Measurements from ENCODE around the gene CCDC138.

CCDC138 gene

DNA sequence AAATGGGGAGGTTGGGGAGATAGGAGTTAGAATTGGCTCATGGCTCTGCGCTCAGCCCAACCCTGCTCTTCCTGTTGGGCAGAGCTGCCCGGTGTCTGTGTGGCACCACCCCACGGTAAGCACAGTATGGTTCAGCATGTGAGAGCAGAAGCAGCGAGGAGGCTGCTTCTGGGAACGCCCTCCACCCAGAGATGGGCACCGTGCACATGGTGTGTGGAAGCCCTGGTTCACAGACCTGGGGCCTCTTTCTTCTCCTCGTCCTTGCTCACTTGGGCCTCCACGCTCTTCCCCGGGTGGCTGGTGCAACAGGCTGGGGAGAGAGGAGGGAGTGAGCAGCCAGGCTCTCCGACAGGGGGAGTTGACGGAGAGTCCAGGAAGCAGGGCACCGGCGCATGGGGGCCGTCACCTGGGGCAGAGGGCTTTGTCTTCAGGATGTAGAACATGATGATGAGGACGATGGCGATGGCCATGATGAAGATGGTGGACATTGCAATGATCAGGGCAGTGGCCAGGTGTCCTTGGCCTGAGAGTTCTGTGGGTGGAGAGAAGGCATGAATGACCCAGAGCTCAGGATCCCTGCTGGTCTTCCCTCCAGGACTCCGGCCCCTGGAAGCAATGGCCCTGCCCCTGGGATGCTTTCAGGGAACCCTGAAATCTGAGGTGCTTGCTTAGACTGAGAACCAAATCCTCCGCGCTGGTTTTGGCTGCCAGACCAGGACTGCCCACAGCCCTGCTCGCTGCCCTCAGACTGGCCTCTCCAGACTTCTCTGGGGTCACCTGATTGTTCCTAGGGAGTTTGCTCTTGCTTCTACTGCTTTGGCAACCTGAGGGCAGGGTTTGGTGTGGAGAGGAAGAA, 124.2 kb downstream of the CCDC138 start:
- no peaks in the 10 kb centered on the region for H3K4me1 ChIP-seq (ENCODE audit: insufficient read depth, low read length)
- no peak overlapping the region for H3K9ac ChIP-seq (ENCODE audit: low read depth, low read length)
- H3K9me3 ChIP-seq (ENCODE audit: control insufficient read depth, insufficient read depth, low read length): no peaks in the 10 kb centered on the region
- no peaks in the 10 kb centered on the region for H3K36me3 ChIP-seq (ENCODE audit: insufficient read depth, low read length)

DNA sequence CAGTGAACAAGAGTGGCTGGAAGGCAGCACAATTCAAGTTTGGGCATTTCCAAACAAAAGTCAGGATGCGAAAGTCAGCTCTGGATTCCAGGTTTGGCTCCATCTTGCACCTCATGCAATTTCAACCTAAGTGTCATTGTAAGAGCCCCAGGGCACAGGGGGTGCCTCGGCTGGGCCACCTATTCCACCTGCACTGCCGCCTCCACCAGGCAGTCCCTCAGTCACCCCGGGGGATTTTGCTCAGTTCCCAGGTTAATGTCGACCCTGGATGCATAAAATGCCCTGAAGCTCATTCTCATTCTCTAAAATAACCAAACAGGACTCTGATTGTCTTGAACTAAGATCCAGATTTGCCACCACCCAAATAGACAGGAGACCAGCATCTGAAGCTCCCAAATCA, 124.8 kb downstream of the CCDC138 start:
- H3K36me3 ChIP-seq (ENCODE audit: insufficient read depth, low read length): no peaks in the 10 kb centered on the region
- H3K4me1 ChIP-seq (ENCODE audit: insufficient read depth, low read length): no peaks in the 10 kb centered on the region
- H3K9me3 ChIP-seq (ENCODE audit: control insufficient read depth, insufficient read depth, low read length): no peaks in the 10 kb centered on the region
- H3K9ac ChIP-seq (ENCODE audit: low read depth, low read length): no peak overlapping the region

DNA sequence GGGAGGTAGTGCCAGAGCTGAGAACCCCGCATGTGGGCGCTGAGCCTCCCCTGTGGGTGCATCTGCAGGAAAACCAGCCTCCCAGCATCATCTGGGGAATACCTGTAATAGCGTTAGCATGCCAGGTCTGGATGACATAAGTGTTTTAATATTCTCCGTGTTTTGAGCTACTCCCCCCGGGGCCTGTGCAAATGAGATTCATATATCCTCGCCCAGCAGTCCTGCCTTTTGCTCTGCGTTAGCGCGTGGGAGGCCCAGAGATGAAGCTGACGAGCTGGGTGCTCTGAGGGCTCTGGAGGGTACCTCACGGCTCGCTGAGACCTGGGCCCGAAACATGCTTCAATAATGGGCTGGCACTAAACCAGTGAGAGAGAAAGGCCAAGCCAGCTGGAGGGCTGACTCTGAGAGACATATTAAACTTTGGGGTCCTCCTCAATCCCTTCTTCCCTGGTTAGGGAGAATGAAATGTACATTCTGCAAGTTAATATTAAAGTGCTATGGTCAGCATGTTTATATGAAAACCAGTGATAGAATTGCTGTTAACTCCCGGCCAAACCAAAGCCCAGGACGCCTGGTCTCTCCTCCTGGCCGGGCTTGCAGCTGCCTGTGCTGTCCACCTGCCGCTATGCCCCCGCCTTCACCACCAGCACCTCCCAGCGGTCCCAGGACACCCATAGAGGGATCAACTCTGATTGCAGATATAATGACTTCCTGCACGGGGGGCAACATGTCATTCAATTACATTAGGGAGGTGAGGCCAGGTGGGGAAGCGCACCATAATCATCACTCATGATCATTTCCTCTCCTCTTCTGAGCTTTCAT, 125.4 kb downstream of the CCDC138 start:
- H3K36me3 ChIP-seq (ENCODE audit: insufficient read depth, low read length): no peaks in the 10 kb centered on the region
- H3K4me1 ChIP-seq (ENCODE audit: insufficient read depth, low read length): no peaks in the 10 kb centered on the region
- H3K9ac ChIP-seq (ENCODE audit: low read depth, low read length): no peak overlapping the region
- H3K9me3 ChIP-seq (ENCODE audit: control insufficient read depth, insufficient read depth, low read length): no peaks in the 10 kb centered on the region

DNA sequence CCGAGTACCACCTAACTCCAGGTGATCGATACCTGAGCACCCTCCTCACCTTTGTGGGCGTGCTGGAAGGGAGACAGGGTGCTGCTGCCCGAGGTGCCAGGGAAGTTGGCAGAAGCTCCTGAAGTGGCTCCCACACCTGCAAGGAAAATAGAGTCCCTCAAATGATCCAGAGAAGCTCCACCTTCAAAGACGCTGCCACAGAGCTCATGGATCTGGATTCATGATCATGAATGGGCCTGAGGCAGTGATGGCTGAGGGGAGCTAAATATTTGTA, 126.0 kb downstream of the CCDC138 start:
- Histone ChIP-seq H3K36me3 (ENCODE audit: insufficient read depth, low read length) (no peaks in the 10 kb centered on the region), H3K9ac (ENCODE audit: low read depth, low read length) (no peak overlapping the region), H3K9me3 (ENCODE audit: control insufficient read depth, insufficient read depth, low read length) (no peaks in the 10 kb centered on the region), H3K4me1 (ENCODE audit: insufficient read depth, low read length) (no peaks in the 10 kb centered on the region)

DNA sequence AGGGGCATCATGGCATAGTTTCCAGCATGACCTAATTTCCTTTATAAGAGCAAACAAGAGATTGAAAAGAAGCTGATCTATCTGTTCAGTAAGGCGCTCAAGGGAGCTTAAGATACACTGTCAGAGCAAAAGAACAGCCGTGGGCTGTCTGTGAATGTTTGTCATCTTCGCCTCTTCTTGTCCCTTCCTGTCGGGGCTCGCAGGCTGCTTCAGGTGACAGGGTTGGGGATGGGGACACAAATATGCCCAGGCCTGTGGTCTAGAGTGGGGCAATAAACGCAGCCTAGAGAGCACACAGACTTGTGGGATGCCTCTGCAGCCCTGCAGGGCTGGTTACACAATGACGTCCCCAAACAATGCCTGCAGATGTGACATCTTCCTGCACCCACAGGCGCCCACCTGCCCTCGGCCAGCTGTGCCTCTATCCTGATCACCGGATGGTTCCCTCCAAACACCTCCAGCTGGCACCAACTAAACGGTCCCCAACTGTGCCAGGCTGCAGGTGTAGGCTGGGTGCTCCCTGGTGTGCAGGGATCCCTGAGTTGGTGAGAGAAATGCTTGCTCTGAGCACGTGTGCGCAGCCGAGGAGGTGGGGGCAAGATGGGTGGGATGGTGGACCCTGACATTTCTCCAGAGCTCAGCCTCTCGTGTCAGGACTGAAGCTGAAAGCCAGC, 129.7 kb downstream of the CCDC138 start:
- Histone ChIP-seq H3K4me1 (ENCODE audit: insufficient read depth, low read length) (no peaks in the 10 kb centered on the region), H3K9me3 (ENCODE audit: control insufficient read depth, insufficient read depth, low read length) (no peaks in the 10 kb centered on the region), H3K9ac (ENCODE audit: low read depth, low read length) (no peak overlapping the region), H3K36me3 (ENCODE audit: insufficient read depth, low read length) (no peaks in the 10 kb centered on the region)

DNA sequence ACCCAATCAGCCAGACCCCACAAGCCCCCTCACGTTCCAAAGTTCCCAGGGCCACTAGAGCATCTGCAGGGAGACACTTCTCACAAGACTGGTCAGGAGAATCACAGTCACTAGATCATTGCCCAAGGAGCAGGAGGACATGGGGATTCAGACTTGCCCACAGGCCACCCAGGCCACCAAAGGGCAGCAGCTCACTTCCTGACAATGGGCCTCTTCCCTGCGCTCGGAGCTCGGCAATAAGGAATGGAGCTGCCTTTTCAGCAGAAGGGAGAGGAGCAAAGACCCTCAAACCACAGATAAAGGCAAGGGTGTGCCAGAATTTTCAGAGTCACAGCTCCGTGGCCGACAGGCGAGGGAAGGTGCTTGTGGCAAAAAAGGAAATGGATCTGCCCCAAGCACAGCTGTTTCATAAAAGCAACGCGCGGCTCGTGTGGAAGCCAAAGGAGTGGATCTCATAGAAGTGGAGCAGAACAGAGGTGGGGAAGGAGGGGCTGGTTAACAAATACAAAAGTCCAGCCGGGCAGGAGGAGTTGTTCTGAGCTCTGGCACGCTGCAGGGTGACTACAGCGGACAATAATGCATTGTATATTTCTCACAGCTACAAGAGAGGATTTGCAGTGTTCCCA, 130.3 kb downstream of the CCDC138 start:
- no peaks in the 10 kb centered on the region for H3K36me3 ChIP-seq (ENCODE audit: insufficient read depth, low read length)
- H3K9ac ChIP-seq (ENCODE audit: low read depth, low read length): no peak overlapping the region
- no peaks in the 10 kb centered on the region for H3K4me1 ChIP-seq (ENCODE audit: insufficient read depth, low read length)
- no peaks in the 10 kb centered on the region for H3K9me3 ChIP-seq (ENCODE audit: control insufficient read depth, insufficient read depth, low read length)

DNA sequence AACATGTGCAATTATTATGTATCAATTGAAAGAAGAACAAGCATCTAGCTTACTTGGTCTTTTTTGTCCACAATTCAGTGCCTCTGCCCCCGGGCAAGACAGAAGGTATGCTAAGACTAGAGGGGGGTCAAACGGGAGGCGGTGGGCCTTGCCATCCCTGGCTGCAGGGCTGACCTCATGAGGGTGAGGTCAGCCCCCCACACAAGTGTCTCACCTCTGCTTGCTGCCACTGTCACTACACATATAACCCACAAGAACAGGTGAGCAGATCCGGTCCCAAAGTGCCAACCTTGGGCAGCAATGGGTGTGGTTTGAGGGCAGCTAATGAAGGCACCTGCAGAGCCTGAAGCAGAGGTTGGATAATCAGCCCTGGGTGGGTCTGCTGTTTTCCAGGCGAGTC, 131.0 kb downstream of the CCDC138 start:
- no peaks in the 10 kb centered on the region for H3K9me3 ChIP-seq (ENCODE audit: control insufficient read depth, insufficient read depth, low read length)
- no peaks in the 10 kb centered on the region for H3K36me3 ChIP-seq (ENCODE audit: insufficient read depth, low read length)

DNA sequence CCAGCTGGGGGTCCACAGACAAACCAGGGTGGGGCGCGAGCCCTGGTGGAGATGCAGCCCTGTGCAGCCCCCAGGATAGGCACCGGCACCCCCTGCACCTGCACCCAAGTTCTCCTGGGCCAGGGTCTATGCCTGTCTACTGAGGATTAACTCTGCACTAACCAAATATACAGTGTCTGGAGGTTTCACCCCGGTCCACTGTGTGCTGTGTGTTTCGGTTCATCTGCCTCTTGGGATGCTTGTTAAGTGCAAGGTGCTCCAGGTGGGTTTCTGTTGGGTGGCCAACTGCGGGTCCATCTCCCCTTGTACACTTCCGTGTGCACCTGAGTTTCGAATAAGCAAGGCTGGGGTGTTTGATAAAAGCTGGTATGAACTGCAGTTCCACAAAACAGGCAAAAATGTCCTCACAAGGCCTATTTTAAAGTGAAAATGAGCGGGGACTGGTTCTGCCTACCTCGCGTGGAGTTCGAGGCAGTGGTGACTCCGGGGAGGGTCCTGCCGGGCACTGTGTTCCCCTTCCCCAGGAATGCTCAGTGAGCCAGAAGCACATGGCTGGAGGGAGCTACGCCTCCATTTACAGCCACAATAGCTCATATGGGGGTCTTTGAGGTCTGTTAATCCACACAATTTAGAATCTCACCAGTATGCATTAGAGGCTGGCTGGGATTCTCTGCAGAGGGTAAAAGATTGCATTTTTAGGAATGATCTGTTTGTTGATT, 131.7 kb downstream of the CCDC138 start:
- Histone ChIP-seq H3K9ac (ENCODE audit: low read depth, low read length) (no peak overlapping the region), H3K9me3 (ENCODE audit: control insufficient read depth, insufficient read depth, low read length) (no peaks in the 10 kb centered on the region), H3K36me3 (ENCODE audit: insufficient read depth, low read length) (no peaks in the 10 kb centered on the region), H3K4me1 (ENCODE audit: insufficient read depth, low read length) (peaks cover 4% of the 10 kb centered on the region; the same call in 1 of the 2 replicates)

More for the DNA sequence above, 131.0 kb downstream of the CCDC138 start:
- no peak overlapping the region for H3K9ac ChIP-seq (ENCODE audit: low read depth, low read length)
- no peaks in the 10 kb centered on the region for H3K4me1 ChIP-seq (ENCODE audit: insufficient read depth, low read length)

DNA sequence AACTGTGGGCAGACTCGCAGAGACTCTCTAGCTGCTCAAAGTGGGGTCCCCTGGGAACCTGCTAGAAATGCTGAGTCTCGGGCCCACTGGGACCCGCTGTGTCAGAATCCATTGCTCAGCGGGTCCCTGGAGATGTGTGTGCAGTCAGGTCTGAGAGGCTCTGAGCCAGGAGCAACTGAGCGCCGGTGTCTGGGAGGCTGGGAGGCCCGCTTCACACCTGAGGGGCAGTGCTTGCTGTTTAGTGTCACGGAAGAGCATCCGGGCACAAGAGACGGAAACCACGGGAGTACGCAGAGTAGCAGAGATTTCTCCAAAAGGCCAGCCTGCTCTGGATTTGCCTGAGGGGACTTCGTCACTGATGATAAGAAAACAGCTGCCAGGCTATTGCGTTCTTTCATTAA, 132.4 kb downstream of the CCDC138 start:
- Histone ChIP-seq H3K9ac (ENCODE audit: low read depth, low read length) (no peak overlapping the region), H3K9me3 (ENCODE audit: control insufficient read depth, insufficient read depth, low read length) (no peaks in the 10 kb centered on the region), H3K4me1 (ENCODE audit: insufficient read depth, low read length) (peaks cover 4% of the 10 kb centered on the region; the same call in 1 of the 2 replicates), H3K36me3 (ENCODE audit: insufficient read depth, low read length) (no peaks in the 10 kb centered on the region)

DNA sequence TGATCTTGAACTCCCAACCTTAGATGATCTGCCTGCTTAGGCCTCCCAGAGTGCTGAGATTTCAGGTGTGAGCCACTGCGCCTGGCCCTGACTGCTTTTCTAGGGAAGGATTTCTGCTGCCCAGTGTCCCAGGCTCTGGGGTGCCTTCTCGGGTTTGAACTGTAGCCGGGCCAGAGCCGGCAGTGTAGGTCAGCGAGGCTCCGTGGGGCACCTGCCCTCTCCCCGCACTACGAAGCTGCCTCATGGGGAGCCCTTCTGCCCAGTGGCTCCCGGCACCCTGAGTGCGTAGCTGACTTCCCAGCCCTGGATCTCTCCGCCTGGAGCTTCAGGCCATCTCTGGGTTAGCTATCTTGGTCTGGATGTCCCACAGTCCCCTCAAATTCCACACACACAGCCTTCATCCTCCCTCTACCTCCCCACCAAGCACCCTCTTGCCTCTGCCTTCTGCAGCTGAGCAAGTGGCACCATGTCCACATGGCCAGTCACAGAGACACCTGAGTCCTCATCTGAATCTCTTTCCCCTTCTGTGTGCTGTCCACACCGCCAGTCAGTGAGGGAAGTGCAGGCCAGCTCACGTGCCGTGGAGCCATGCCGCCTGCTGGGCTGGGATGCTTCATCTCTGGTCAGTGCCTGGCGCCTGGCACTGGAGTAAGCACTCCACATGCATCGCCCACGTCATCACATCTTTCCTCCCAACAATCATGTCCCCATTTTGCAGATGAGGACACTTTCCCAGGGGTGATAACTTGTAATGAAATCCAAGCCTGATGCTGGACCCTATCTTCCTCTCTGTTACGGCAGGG, 133.2 kb downstream of the CCDC138 start:
- Histone ChIP-seq H3K4me1 (ENCODE audit: insufficient read depth, low read length) (peaks cover 4% of the 10 kb centered on the region; the same call in 1 of the 2 replicates), H3K9ac (ENCODE audit: low read depth, low read length) (no peak overlapping the region), H3K36me3 (ENCODE audit: insufficient read depth, low read length) (no peaks in the 10 kb centered on the region), H3K9me3 (ENCODE audit: control insufficient read depth, insufficient read depth, low read length) (no peaks in the 10 kb centered on the region)

DNA sequence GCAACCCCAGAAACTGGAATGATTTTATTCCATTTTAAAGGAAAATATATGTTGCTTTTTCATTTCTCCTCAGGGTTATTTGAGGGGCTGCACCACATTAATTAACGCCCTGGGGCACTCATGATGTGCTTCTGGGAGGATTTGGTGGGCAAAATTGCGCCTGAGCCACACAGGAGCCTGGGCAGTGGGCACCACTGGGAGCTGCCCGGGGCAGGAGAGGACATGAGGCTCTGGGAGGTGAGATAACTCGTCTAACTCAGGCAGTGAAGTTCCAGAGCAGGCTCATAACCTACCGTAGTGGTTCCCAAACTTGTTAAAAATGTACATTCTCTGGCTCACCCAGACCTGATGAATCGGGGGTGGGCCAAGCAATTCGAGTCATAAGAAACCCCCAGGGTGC, 134.1 kb downstream of the CCDC138 start:
- H3K9ac ChIP-seq (ENCODE audit: low read depth, low read length): no peak overlapping the region
- no peaks in the 10 kb centered on the region for H3K36me3 ChIP-seq (ENCODE audit: insufficient read depth, low read length)
- H3K9me3 ChIP-seq (ENCODE audit: control insufficient read depth, insufficient read depth, low read length): no peaks in the 10 kb centered on the region
- H3K4me1 ChIP-seq (ENCODE audit: insufficient read depth, low read length): peaks cover 4% of the 10 kb centered on the region; the same call in 1 of the 2 replicates

DNA sequence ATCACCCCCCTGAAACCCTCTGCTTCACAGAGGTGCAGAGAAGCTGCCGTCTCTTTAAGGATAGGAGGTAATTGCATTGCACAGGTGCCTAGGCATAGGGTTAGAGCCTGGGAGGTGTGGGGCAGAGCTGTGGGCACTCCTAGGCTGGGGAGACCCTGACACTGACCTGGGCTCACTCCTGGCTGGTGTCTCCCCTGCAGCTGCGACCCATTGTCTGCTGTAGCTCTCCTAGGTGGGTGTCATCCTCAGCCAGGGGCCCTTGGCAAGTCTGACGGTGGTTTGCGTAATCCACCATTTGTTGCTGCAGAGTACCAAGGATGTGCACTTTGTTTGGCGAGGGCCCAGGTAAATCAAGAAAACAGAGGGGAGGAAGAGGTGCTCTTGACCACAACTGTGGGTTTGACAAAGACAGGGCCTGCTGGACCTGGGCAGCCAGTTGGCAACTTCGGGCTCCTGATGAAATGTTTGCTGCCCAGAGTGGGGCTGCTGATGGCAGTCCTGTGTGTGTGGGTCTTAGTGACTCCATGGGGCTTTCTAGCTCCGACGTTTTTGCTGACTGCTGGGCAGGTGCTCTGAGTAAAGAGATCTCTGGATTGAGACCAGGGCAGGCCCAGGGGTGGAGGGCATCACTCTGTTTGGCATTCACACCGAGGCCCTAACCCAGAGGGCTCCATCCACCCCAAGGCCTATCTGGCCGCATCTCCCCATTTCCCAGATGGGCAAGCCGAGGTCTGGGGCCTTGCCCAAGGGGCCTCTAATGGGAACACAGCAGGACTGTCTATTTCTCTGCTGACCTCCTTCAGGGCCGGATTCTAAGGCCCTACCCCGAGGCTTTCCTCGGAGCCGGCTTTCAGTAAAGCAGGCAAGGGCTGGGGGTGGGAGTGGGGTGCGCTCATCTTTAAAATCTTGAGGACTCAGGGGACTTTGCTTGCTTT, 134.8 kb downstream of the CCDC138 start:
- Histone ChIP-seq H3K4me1 (ENCODE audit: insufficient read depth, low read length) (peaks cover 4% of the 10 kb centered on the region; the same call in 1 of the 2 replicates), H3K9ac (ENCODE audit: low read depth, low read length) (no peak overlapping the region), H3K36me3 (ENCODE audit: insufficient read depth, low read length) (no peaks in the 10 kb centered on the region), H3K9me3 (ENCODE audit: control insufficient read depth, insufficient read depth, low read length) (no peaks in the 10 kb centered on the region)

All from ES-I3 (cell line).